Gastrocnemius medialis (tissue), 4 donors: ENCODE results near the gene FAM53A. TPM values are rescaled to one million over a fixed set of nuclear protein-coding genes. Genes with fewer than 3 reads are reported as not detected.
"Not testable (repeated sequence)": the region's sequence is repeated elsewhere in the genome, so short reads cannot be mapped to it uniquely, and the experiment has no call there.

Source experiments
- ATAC-seq, 2 donors: fragments of 150-250 bp; one replicate each; pipeline ENCODE4 v1.9.1; 2016
- DNase-seq, 2 donors: peaks; one replicate each; pipeline ENCODE4 v3.0.0-alpha.2; 2019
- H3K27ac ChIP-seq, 4 donors: fragments of 200-600 bp; sonication (generic); 1 replicate in 1 of 4; 2 replicates in 3 of 4; pipeline ENCODE4 v1.5.1; 2016 to 2018; ENCODE audit warnings: mild to moderate bottlenecking in 2 of 4, moderate library complexity in 1 of 4
- H3K27me3 ChIP-seq, 3 donors: fragments of 200-600 bp; sonication (generic) in 2 of 3; 1 replicate in 1 of 3; 2 replicates in 2 of 3; pipeline versions ENCODE4 v1.5.1 to v1.6.0; 2016 to 2019; ENCODE audit warnings: mild to moderate bottlenecking in 1 of 3, moderate library complexity in 1 of 3
- H3K36me3 ChIP-seq, 2 donors: fragments of 200-600 bp; sonication (generic) in 1 of 2; one replicate each; pipeline ENCODE4 v1.5.1; 2017 to 2018
- H3K4me1 ChIP-seq, 2 donors: fragments of 200-600 bp; sonication (generic) in 1 of 2; one replicate each; pipeline ENCODE4 v1.5.1; 2016 to 2017; ENCODE audit warnings: mild to moderate bottlenecking in 2 of 2
- H3K4me3 ChIP-seq, 4 donors: fragments of 200-600 bp; sonication (generic) in 3 of 4; 1 replicate in 1 of 4; 2 replicates in 3 of 4; pipeline ENCODE4 v1.5.1; 2016 to 2019; ENCODE audit warnings: mild to moderate bottlenecking in 2 of 4
- H3K9me3 ChIP-seq, 3 donors: fragments of 200-600 bp; sonication (generic) in 2 of 3; 1 replicate in 1 of 3; 2 replicates in 2 of 3; pipeline ENCODE4 v1.5.1; 2016 to 2019
- POLR2A ChIP-seq, 2 donors: fragments of 450-650 bp; IDR thresholded peaks; one replicate each; pipeline ENCODE4 v1.6.1; 2017; ENCODE audit warnings: antibody characterized with exemption in 2 of 2, mild to moderate bottlenecking in 2 of 2, moderate library complexity in 2 of 2
- in situ Hi-C, 4 donors: fragments of 200-750 bp; cut with MboI; loops; one replicate each; pipeline versions ENCODE4 v1.15.0 to v1.8.0; 2017; ENCODE audit warnings: low sequenced_read_pairs in 4 of 4
- intact Hi-C: fragments of 100-400 bp; cut with DNase I; formaldehyde crosslinking; loops from one replicate; pipeline ENCODE4 v1.15.1; 2023; ENCODE audit warnings: low total_unique reads
- total RNA-seq, 4 donors: library from RNA; depleted of rRNA; stranded (reverse); fragments of >200 nt; gene quantifications; one replicate each; pipeline versions ENCODE4 v1.1.0 to v1.2.3, GENCODE V29; 2016
- TF ChIP-seq, protein P1 (sequence below), 5 experiments: fragments of 450-650 bp in 3 of 5; fragments of 200-600 bp in 2 of 5; sonication (generic) in 2 of 5; IDR thresholded peaks in 4 of 5; conservative IDR thresholded peaks in 1 of 5; 1 replicate in 4 of 5; 2 replicates in 1 of 5; pipeline ENCODE4 v1.5.1; 2016 to 2019; ENCODE audit warnings: antibody characterized with exemption in 5 of 5, mild to moderate bottlenecking in 3 of 5, moderate library complexity in 3 of 5

FAM53A gene
- total RNA-seq, 4 donors from 2014 or later = 1.8 to 5.2 (median 2.8) TPM

DNA sequence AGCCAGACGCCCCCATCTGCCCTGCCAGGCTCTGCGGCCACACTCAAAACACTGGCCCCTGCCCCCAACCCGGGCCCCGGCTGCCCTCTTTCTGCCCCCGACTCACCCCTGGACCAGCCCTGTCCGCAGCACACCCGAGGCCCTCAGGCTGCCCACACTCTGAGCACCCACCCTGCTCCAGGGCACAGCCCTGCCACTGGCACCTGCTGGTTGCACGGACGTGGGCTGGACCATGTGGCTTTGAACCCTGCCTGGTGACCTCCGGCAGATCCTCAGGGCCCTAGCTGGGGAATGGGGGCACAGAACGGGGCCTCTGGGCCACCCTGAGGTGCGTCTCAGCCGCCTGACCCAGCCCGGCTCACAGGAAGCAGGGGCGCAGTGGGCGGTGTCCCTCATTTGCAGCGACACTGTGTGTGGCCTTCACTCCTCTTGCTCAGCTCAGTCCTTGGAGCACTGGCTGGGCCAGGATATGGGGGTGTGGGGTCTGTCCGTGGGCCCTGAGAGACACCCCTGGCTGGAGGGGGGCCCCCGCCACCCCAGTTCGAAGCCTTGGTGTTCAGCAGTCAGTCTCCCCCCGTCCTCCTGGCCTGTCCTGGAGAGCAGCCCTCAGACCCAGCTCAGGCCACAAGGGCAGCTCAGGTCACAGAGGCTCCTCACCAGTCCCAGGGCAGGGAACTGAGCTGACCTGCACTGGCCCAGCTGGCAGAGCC, 73.2 kb downstream of the FAM53A start:
- H3K27ac ChIP-seq = no peak overlapping the region
- no peaks in the 10 kb centered on the region for H3K36me3 ChIP-seq
- H3K27me3 ChIP-seq = peaks cover 0 to 6% (median 5%) of the 10 kb centered on the region in 3 donors
- no peaks in the 10 kb centered on the region for H3K4me1 ChIP-seq
- no peaks in the 10 kb centered on the region for H3K9me3 ChIP-seq
- intact Hi-C loops (no loop called here), in situ Hi-C loops (no loop called here)
- no peak for ATAC-seq
- TF ChIP-seq POLR2A (IDR thresholded peaks at IDR 0.05) = no peak
- TF ChIP-seq, protein P1, sequence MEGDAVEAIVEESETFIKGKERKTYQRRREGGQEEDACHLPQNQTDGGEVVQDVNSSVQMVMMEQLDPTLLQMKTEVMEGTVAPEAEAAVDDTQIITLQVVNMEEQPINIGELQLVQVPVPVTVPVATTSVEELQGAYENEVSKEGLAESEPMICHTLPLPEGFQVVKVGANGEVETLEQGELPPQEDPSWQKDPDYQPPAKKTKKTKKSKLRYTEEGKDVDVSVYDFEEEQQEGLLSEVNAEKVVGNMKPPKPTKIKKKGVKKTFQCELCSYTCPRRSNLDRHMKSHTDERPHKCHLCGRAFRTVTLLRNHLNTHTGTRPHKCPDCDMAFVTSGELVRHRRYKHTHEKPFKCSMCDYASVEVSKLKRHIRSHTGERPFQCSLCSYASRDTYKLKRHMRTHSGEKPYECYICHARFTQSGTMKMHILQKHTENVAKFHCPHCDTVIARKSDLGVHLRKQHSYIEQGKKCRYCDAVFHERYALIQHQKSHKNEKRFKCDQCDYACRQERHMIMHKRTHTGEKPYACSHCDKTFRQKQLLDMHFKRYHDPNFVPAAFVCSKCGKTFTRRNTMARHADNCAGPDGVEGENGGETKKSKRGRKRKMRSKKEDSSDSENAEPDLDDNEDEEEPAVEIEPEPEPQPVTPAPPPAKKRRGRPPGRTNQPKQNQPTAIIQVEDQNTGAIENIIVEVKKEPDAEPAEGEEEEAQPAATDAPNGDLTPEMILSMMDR (IDR thresholded peaks at IDR 0.05 in 4 of 5, conservative IDR thresholded peaks at IDR 0.05 in 1 of 5) = no peak
- DNase-seq = no peak
- H3K4me3 ChIP-seq = no peak overlapping the region

DNA sequence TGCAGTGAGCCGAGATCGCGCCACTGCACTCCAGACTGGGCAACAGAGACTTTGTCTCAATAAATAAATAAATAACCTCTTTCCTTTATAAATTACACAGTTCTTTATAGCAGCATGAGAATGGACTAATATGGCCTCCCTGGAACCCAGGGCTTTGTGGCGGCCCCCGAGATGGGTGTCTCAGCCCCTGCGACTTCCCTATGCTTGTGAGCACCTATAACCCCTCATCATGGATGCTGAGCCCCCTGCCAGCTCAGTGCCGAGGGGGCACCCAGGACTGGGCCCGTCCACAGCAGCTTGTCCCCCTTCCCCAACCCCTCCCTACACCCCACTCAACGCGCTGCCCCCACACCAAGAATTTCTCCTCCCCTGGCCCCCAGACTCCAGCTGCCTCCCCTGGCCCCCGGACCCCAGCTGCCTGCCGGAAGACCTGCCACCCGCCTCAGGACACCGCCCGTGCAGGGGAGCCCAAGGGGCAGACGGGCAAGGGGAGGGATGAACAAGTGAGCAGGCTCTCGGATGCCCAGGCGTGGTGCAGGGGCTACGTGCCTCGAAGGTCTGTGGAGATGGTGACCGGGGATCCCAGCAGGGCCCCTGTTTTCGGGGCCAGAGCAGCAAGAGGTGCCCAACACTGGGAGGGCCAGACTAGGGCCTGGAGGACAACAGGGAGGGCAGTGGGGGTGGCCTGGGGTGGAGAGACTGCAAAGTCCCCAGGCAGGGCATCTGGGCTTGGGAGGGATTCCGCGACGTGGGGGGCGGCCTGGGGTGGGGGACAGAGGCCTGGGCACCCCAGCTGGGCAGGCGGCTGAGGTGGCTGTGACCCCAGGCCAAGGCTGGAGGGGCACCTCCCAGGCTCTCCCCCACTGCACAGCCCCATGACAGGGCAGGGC, 74.0 kb downstream of the FAM53A start:
- in situ Hi-C loops (no loop called here), intact Hi-C loops (no loop called here)
- Histone ChIP-seq H3K27ac (no peak overlapping the region), H3K4me3 (no peak overlapping the region), H3K36me3 (no peaks in the 10 kb centered on the region), H3K27me3 (peaks cover 5 to 6% (median 6%) of the 10 kb centered on the region in 3 donors), H3K4me1 (no peaks in the 10 kb centered on the region), H3K9me3 (no peaks in the 10 kb centered on the region)
- no peak for DNase-seq
- no peak for ATAC-seq
- TF ChIP-seq, protein P1 (IDR thresholded peaks at IDR 0.05 in 4 of 5, conservative IDR thresholded peaks at IDR 0.05 in 1 of 5) = no peak
- TF ChIP-seq POLR2A (IDR thresholded peaks at IDR 0.05) = no peak

DNA sequence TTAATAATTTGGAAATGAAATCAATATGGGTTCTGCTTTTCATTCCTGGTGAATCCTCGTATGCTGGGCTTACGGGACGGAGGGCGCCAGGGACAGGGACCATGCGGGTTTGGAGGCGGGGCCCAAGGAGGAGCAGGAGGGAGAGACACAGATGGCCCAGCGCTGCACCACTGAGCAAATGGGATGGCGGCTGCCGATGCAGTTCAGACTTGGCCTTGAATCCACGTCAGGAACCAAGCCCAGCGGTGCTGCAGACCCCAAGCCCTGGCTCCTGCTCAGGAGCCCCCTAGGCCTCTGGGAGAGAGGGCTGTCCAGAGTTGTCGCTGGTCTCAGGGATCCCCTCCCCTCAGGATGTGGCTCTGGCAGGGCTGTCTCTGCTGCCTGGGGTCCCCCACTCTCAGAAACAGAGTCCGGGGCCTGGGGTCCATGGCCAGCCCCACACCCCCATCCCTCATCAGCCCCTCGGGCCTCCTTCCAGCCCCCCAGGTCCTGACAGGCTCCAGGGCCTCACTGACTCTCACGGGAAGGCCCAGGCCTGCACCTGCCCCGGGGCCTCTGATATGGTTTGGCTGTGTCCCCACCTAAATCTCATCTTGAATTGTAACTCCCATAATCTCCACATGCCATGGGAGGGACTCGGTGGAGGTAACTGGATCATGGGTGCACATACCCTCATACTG, 75.2 kb downstream of the FAM53A start:
- Histone ChIP-seq H3K27me3 (peaks cover 9 to 17% (median 10%) of the 10 kb centered on the region in 3 donors), H3K4me3 (no peak overlapping the region), H3K9me3 (no peaks in the 10 kb centered on the region), H3K27ac (no peak overlapping the region), H3K4me1 (no peaks in the 10 kb centered on the region), H3K36me3 (no peaks in the 10 kb centered on the region)
- in situ Hi-C loops = no loop called here
- intact Hi-C loops = no loop called here
- DNase-seq = no peak
- TF ChIP-seq, protein P1 (IDR thresholded peaks at IDR 0.05 in 4 of 5, conservative IDR thresholded peaks at IDR 0.05 in 1 of 5) = no peak
- no peak for TF ChIP-seq POLR2A (IDR thresholded peaks at IDR 0.05)
- no peak for ATAC-seq

DNA sequence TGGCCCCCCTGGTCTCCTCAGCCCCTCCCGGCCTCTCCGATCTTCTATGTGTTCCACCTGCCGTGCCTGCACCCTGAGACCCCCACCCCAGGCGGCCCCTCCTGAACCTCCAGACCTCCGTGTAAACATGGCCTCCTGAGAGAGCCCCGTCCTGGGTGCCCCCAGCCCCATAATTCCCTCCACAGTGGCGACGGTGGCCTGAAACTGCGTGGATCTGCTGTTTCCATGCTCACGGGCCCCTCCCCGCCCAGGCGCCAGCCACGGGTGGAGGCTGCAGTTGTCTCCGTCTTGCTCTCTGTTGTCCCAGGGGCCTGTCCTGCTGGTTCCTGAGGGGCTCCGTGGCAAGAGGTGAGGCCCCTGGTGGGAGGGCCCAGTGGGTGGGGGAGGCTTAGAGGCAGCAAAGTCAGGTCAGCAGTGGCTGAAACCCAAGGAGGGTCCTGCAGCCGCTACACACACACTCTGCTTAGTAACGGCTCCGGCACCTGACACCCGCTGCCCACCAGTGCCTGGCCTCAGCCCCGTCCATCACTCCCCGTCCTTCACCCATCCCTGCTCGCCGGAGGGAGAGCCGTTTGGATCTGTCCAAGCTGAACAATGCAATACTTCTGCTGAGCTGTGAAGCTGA, 75.8 kb downstream of the FAM53A start:
- peaks cover 12 to 23% (median 15%) of the 10 kb centered on the region in 3 donors for H3K27me3 ChIP-seq
- no peaks in the 10 kb centered on the region for H3K36me3 ChIP-seq
- in situ Hi-C loops (no loop called here), intact Hi-C loops (no loop called here)
- TF ChIP-seq, protein P1 (IDR thresholded peaks at IDR 0.05 in 4 of 5, conservative IDR thresholded peaks at IDR 0.05 in 1 of 5) = no peak
- no peak for TF ChIP-seq POLR2A (IDR thresholded peaks at IDR 0.05)
- no peak overlapping the region for H3K27ac ChIP-seq
- DNase-seq = no peak
- H3K9me3 ChIP-seq = no peaks in the 10 kb centered on the region
- no peaks in the 10 kb centered on the region for H3K4me1 ChIP-seq
- H3K4me3 ChIP-seq = no peak overlapping the region
- no peak for ATAC-seq

DNA sequence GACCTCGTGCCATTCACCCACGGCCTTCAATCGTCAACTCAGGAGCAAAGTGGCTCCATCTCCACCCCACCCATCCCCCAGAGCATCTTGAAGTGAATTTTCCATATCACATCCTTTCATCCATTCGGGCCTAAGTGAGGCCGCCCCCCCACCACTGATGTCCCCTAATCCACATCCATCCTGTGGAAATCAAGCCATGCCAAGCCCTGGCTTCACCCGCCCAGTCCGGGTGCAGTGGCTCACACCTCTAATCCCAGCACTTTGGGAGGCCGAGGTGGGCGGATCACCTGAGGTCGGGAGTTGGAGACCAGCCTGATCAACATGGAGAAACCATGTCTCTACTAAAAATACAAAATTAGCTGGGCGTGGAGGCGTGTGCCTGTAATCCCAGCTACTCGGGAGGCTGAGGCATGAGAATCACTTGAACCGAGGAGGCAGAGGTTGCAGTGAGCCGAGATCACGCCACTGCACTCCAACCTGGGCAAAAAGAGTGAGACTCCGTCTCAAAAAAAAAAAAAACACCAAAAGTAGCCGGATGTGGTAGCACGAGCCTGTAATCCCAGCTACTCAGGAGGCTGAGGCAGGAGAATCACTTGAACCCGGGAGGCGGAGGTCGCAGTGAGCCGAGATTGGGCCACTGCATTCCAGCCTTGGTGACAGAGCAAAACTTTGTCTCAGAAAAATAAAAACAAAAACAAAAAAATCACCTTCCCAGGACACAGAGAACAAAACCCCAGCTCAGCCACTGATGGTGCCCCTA, 76.5 kb downstream of the FAM53A start:
- H3K9me3 ChIP-seq, intact Hi-C loops, H3K4me3 ChIP-seq, H3K36me3 ChIP-seq, ATAC-seq, DNase-seq, H3K27ac ChIP-seq, H3K4me1 ChIP-seq, in situ Hi-C loops: not testable (repeated sequence)
- H3K27me3 ChIP-seq = peaks cover 15 to 29% (median 21%) of the 10 kb centered on the region in 3 donors
